Esophagus muscularis mucosa (tissue), 4 donors: Measurements from ENCODE around the gene CMTM2.

Source experiments
- EP300 ChIP-seq: sonication (generic); formaldehyde crosslinking; IDR thresholded peaks from one replicate; pipeline ENCODE4 v1.6.1; 2017; ENCODE audit warnings: antibody characterized with exemption
- POLR2A ChIP-seq: fragments of 450-650 bp; IDR thresholded peaks from one replicate; pipeline ENCODE4 v1.6.1; 2017; ENCODE audit warnings: antibody characterized with exemption, moderate library complexity, mild to moderate bottlenecking, low read depth
- POLR2AphosphoS5 ChIP-seq, 2 donors: sonication (generic); formaldehyde crosslinking; IDR thresholded peaks; one replicate each; pipeline ENCODE4 v1.6.1; 2017; ENCODE audit warnings: antibody characterized with exemption in 2 of 2
- TF ChIP-seq, protein P1 (sequence below), 3 experiments: fragments of 200-600 bp in 2 of 3; fragments of 450-650 bp in 1 of 3; sonication (generic) in 2 of 3; IDR thresholded peaks; one replicate each; pipeline ENCODE4 v1.5.1; 2017 to 2019; ENCODE audit warnings: antibody characterized with exemption in 3 of 3, mild to moderate bottlenecking in 2 of 3, moderate library complexity in 1 of 3

DNA sequence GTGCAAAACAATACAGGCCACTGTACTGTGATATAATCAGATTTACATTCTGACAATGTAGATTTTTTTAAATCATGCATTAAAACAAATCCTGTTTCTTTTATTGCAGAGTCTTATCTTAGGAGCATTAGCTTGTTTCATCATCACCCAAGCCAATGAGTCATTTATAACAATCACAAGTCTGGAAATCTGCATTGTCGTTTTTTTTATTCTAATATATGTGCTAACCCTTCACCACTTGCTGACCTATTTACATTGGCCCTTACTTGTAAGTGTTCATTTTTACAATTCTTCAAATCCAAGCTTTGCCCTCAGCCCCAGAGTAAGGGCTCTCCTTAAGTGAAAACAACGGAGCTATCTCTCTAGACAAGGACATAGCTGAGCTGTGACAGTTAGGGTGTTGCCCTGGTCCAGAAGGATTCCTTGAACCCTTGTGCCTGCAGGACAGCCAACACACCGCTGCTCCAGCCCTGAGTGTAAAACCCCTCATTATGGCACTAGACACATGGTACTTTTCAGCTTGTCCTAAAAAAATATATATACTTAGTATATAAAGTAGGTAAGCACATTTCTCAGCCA lies 9.3 kb upstream of the CMTM2 start:
- TF ChIP-seq, protein P1, sequence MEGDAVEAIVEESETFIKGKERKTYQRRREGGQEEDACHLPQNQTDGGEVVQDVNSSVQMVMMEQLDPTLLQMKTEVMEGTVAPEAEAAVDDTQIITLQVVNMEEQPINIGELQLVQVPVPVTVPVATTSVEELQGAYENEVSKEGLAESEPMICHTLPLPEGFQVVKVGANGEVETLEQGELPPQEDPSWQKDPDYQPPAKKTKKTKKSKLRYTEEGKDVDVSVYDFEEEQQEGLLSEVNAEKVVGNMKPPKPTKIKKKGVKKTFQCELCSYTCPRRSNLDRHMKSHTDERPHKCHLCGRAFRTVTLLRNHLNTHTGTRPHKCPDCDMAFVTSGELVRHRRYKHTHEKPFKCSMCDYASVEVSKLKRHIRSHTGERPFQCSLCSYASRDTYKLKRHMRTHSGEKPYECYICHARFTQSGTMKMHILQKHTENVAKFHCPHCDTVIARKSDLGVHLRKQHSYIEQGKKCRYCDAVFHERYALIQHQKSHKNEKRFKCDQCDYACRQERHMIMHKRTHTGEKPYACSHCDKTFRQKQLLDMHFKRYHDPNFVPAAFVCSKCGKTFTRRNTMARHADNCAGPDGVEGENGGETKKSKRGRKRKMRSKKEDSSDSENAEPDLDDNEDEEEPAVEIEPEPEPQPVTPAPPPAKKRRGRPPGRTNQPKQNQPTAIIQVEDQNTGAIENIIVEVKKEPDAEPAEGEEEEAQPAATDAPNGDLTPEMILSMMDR (IDR thresholded peaks at IDR 0.05) = no peak
- TF ChIP-seq POLR2A (no peak), EP300 (no peak), POLR2AphosphoS5 (IDR thresholded peaks at IDR 0.05) (no peak)
